ENCODE results near the gene SLX9.

SLX9 gene

DNA sequence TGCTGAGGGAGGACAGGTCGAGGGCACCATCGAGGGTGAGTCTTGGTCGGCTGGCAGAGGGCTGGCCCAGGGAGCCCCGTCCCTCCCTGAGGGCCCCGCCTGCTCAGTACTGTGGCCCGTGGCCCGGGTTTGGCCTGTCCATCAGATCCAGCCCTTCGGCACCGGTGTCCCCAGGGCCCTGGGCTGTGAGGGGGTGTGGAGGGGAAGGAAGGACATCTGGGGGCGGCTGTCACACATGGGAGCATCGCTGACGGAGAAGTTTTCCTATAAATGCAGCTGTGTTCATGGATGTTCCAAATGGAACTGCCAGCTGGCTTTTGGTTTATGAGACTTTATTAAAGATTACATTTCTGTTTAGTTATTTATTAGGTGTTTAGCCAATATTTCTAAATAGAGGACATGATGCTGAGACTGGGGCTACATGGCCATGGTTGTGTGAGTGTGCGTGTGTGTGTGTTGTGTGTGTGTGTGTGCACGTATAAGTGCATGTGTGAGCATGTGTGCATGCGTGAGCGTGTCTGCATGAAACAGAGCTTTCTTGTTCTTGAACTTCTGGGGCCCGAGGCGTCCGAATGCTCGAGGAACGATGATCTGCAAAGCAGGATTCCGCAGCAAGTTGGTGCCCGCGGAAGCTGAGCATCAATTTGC is 54.3 kb downstream of the SLX9 start:
- no peak for DNase-seq

DNA sequence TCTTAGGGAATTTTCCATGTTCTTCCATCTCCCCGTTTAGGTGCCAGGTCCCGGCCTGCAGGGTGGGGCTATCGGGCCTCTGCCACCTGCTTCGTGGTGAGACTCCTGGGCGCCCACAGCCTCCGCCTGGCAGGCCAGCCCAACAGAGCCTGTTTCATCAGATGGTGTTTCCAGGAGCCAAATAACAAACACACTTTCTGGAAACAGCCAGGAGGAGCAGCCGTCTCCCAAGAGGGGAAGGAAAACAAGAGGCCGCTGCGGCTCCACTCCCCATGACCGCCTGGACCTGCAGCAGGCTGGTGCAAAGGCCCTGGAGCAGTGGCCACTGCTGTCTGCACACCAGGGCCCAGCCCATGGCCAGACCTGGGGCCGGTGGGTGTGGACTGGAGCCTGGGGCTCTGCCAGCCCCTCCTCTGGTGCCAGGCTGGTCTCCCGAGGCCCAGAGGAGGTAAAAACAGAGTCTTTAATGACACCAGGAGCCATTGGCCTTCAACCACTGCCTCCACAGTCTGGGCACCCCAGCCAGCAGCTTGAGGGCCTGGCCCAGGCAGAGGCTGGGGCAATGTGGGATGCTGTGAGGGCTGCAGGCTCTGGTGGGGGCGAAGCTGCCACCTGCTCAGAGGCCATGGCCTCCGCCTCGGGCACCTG is 55.0 kb downstream of the SLX9 start:
- no peak for DNase-seq

DNA sequence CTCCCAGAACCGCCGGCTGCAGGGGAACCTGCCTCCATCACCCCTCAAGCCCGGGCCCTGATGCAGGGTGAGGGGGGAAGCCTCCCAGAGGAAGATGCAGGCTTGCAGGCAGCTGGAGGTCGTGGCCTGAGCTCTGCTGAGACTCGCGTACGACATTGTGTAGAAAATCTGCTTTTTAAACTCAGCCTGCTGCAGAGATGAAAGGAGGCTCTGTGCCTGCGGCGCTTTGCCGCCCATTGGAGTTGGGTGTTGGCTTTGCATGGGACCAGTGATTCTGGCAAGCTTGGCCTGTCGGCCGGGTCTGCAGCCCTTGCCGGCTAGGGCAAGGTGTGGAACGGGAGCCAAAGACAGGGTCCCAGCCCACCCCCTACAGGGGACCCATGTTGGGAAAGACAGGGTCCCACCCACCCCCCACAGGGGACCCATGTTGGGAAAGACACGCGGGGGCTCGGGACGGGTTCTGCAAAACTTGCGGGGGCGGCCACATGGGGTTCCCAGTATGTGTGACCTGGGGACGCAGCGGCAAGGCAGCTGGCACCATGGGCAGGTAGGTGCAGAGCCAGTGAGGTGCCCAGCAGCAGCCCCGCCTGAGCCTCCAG is 55.6 kb downstream of the SLX9 start:
- no peak for DNase-seq

DNA sequence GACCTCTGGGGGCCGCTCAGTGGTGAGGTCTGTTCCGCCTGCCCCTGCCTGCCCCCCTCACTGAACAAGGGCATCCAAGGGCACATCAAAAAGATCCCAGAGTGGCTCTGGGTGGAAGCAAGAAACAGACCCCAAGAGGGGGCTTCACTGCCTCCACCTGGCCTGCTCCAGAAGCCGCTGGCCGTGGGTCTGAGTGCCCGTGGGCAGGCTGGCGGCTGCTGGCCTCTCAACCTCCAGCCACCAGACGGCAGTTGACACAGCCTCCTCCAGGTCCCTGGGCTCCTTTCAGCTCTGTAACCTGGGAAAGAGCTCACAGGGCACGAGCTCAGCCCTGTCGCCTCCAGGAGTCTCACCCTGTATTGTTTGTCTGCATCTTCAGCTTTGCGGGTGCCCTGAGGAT is 56.3 kb downstream of the SLX9 start:
- no peak for DNase-seq

DNA sequence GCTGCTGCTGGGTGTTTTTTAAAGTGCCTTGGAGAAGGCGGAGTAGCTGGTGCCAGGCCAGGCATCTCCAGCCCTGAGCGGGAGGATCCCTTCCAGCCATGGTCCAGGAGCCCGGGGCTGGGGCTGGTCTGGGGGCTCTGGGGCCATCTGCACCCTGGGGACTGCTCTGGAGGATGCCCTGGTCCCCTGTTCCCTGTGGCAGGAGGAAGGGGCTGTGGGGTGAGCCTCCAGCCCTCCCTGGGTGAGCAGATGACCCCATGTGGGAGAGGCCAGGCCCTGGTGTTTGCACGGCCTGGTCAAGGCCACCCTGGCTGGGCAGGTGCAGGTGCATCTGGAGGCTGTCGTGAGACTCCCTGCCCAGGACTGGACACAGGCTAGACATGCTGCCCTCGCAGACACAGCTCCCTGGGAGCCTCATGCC is 56.7 kb downstream of the SLX9 start:
- no peak for DNase-seq

DNA sequence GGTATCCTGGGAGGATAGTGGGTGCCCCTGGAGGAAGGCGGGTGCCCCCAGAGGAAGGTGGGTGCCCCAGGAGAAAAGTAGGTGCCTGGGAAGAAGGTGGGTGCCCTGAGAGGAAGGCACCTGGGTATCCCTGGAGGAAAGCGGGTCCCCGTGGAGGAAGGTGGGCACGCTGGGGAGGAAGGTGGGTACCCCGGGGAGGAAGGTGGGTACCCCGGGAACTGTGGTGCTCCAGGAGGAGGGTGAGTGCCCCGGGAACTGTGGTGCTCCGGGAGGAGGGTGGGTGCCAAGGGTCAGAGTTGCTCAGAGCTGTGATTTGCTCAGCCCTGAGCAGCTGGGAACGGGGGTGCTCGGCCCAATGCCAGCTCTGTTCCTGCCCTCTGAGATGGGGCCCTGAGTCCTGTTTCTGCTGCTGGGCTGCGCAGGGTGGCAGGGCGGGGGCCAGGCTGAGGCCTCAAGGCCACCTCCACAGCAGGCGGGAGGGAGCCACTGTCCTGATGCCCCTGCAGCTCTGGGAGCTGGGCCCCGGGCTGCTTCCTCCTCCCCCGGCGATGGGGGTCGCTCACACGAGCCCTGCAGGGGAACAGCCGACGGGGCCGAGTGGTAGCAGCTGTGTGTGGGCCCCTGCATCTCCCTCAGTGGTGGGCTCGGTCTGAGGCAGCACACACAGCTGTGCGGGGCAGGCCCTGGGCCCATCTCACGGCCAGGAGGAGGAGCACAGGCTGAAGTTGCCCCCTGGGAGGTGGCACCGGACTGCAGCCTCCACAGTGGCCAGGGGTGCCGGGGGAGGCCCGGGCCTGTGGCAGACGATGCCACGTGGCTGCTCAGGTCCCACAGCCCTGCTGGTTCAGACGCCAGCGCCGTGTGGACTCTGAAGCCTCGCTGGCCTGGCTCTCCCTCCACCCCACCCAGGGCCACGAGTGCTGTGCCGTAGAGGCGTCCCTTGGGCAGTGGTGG is 57.4 kb downstream of the SLX9 start:
- DNase-seq: no peak

DNA sequence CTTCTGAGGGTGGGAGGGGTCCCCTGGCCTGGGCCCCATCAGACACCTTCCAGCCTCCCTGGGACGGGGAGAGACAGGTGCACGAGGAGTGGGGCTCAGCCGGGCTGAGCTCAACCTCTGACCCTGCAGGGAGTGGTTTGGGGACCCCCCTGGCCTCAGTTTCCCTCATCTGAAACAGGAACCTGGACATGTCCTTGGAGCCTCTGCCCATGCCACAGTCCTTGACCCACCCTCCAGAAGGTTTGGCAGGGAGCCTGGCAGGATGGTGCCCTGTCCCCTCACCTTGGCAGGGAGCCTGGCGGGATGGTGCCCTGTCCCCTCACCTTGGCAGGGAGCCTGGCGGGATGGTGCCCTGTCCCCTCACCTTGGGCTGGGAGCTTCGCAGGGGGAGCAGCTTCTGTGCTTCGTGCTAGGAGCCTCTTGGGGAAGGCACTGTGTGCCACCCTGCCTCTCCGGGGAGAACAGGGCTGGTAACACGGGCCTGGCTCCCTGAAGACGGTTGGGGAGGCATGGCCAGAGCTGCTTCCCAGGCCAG is 58.3 kb downstream of the SLX9 start:
- no peak for DNase-seq

DNA sequence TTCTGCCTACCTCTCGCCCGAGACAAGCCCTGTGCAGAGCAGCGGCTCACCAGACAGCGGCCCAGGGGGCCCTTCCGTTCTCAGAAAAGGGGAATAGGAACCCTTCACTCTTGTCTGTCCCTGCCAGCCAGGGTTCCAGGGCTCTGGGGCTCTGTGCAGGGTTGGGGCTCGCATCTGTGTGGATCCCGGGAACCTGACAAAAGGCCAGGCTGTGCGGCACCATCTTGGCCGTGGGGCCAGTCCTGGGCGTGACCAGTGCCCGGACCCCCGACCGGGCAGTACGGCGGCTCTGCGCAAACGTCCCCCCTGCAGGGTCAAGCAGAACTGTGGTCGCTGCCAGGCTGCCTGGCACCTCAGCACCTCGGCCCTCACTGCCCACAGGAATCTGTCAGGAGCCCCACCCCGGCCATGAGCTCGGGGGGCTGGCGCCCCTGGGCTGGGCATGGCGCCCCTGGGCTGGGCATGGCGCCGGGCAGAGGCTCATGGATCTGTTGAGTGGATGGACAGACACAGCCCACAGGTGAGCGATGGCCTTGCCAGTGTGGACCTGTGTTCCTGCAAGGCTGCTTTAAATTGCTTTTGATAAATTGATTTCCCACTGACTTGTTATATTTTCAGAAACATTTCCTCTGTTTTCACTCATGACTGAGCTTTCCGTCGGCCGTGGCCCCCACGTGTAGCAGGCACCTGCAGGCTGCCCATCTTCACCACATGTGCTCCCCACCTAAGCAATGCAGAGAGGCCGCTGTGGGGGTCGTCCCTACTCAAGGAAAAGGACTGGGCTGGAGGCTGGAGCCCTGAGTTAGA is 59.0 kb downstream of the SLX9 start:
- DNase-seq: no peak

DNA sequence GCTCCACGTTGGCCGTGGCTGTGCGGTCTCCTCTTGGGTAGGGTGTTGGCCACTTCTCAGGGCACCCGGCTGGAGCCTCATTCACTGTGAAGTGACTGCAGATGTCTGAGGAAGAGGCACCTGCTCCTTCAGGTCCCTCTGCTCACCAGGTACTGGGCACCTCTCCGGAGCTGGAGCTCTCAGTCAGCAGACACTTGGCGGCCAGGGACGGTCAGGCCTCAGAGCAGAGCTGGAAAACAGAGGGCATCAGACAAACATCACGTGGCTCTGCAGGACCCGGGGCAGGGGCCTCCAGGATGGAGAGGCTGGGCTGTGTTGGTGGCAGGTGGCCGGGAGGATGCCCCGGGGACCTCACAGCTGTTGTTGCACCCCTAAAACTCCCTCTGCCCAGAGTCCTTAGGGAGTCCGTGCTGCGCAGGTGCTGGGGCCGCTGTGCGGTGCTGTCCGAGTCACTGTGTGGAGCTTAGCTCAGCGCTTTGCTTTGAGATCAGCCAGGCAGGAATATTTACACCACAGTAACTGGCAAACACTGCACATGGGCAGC is 59.7 kb downstream of the SLX9 start:
- no peak for DNase-seq

DNA sequence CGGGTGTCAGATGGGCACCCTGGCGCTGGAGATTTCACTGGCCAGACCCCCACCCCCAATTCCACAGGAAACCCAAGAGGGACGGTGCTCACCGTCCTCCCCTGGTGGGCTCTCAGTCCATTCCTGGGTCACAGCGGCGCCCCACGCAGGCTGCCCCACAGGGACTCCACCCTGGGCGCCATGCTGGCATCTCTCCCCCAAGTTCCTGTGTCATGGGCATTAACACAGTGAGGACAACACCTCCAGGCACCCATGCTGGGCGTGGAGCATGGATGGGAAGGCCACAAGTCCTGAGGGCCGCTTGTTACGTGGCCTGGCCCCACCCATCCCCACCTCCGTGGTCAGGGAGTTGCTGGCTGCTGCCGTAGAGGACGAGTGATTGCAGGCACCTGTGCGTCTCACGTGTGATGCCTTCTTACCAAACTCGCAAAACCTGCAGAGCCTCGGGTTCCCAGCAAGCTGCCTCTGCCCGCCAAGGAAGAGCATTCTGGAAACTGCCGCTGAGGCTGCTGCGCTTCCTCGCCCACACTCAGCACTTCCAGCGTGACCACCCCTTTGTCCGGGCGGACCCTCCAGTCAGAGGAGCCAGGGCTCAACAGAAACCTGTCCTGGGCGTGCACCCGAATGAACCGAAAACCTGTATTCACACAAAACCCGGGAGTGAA is 60.3 kb downstream of the SLX9 start:
- no peak for DNase-seq

DNA sequence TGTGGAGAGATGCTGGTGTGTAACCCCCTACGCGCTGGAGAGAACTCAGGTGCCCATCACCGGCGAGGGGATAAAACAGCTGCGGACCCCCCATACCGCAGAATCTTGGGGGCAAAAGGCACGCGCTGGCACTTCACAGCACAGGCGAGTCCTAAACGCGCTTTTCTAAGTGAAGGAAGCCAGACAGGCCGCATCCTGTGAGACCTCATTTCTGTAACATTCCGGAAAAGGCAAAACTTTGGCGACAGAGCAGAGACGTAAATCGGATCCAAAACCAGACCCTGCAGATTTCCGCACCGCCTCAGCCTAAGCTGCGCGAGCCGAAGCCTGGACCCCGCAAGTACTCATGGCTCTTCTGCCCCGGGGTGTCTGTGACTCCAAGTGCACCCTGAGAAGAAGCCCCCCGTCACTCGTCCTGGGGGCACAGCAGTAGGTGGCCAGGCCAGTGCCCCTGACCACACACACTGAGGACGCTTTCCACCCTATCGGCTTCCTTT is 60.9 kb downstream of the SLX9 start:
- no peak for DNase-seq

DNA sequence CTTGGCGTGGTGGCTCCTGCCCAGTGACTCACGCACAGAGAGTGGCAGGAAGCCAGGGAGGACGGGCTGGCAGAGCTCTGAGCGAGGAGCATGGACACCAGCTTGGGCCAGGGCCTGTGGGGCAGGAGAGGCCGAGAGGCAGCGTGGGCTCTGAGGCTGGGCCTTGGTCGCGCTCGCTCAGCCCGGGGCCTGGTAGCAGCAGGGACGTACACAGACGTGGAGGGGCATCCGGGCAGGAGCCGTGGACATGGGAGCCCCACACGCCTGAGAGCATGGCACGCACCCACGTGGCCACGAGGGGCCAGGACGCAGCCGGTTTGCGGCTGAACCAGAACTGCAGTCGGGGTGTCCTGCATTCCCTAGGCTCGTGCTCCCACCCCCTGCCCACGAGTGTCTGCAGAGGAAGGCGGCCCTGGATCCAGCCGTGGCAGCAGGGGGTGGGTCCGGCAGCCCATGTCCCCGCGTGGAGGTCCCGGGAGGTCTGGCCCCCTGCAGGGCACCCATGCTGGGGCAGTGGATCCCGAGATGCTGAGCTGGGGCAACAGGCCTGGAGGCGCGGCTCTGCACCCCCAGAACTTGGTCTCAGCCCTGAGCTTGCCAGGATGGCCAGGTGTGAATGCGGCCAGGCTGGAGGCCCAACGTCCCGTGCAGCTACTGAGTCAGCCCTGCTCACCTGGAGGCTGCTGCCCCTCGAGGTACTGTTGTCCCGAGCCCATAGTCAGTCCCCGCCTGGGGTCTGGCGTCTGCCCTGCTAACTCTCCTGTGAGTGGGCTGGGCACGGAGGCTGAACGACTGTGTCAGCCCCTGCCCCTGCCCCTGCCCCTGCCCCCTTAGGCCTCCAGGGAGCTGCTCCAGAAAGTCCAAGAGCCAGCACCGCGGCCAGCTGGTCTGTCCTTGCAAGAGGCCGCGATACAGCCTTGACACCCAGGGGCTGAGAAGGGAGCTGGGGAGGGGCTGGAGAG is 61.6 kb downstream of the SLX9 start:
- DNase-seq: no peak

DNA sequence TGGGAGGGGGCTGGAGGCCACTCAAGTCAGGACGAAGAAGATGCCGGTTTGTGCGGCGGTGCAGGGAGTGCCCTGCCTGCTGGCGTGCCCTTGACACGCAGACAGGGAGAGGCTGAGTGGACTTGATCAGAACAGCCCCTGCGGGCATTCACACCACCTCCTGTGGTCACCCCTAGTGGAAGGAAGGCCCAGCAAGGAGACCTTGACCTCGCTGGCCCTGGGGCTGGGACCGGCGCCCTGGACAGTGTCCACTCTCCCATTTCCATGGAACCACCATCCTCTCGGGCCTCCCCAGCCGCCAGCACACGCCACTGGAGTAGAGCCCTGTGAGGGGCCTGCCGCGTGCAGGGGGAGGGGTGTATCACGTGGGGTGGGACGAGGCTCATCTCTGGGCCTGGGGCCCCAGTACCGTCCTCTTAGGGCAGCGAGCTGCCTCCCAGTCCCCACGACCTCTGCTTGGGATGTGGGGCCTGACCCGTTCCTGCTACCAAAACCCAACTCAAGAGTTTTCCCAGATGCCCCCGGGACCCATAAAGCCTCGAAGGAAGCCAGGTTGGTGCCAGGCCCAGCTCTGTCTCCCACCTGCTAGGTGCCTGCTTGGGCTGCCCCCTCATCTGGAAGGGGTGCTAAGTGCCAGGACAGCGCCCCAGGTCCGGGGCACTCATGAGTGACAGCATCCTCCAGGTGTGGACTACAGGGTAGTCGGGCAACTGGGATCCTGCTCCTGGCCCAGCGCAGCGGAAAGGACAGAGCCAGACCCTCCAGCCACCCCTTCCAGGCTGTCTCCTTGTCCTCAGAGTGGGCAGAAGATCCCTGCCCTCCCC is 62.8 kb downstream of the SLX9 start:
- DNase-seq: no peak

DNA sequence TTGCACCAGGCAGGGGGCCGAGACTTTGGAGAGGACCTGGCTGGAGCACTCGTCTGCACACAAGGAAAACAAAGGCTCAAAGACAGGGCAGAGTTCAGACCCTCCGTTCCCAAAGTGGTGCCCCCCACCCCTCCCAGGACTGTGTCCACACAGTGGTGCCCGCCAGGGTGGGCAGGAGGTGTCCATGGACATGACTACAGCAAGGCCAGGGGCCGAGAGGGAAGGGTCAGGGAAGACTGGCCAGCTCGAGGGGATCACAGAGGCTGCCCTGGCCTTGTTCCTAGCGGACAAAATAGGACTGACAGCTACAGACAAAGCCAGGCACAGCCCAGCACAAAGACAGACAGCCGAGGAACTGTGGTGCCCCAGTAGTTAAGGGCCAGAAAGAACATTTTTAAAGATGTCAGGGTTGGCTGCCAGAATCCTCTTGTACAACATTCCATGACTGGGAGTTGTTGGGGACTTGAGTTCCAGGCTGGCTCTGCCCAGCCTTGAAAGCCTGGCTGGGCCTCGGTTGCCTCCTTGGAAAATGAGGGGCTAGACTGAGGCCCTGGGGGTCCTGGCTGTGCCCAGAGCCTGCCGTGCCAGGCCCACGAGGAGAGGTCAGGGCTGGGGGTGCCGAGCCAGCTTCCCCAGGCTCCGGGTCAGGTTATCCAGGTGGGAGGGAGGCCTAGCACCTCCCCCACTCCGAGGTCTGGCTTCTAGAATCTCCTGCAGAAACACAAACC is 63.7 kb downstream of the SLX9 start:
- no peak for DNase-seq

DNA sequence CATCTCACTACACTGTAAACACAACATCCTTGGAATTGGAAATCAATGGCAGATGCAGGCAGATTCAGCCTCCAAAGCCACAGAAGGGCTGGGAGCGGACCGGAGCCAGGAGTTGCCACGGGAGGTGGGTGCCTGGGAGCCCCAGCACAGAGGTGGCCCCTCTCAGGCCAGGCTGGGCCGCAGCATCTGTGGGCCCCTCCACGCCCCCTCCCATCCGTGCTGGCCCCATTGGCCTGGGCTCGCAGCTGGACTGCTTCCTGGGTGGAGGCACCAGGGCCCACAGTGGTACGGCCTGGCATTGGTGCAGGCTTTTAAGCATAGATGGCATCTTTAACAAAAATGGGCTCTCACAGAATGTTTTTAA is 64.2 kb downstream of the SLX9 start:
- no peak for DNase-seq

DNA sequence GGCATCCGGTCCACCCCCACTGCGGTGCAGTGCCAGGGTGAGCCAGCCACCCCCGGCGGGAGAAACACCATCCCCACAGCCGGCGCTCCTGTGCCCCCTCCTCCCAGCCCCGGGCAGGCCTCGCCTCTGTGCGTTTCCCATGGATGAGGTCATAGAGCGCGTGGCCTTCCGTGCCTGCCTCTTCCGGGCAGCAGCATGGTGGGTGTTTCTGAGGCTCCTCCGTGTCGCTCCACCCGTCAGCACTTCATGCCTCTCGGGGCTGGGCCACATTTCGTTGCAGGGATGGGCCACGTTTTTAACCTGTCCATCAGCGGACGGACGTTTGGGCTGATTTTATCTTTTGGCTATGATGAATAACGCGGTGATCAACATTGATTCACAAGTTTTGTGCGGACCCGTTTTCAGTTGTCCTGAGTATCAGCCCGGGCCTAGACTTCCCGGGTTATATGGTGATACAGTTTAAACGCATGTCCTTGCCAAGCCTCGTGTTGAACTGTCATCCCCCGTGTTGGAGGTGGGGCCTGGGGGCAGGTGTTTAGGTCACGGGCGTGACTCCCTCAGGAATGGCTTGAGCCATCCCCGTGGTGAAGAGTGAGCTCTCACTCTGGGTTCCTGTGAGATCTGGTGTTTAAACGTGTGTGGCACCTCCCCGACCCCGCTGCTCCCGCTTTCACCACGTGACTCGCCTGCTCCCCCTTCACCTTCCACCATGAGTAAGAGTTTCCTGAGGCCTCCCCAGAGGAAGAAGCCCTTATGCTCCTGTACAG is 64.8 kb downstream of the SLX9 start:
- DNase-seq: no peak

DNA sequence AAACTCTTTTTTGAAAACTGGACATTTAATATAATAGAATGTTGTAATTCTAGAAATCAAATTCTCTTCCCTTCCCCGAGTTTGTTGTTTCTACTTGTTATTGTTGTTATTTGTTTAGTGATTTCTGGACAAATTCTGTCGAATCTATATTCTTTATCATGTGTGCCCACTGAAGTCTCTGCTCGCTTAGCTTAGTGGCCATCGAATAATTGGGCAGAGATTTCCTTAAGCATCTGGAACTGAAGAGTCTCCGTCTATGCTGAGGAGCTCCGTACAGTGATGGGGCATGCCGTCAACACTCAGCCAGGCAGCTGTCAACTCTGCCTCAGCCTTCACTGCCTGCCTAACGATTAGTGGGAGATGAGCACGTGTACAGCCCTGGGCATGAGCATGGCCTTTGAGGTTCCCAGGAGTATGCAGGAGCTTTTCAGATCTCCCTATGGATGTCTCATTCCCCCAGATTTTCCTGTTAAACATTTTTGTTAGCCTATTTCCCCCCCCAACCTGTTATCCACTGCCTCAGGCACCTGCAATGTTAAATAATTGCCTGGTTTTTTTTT is 66.8 kb downstream of the SLX9 start:
- DNase-seq: no peak
